C4-2B (cell line): Measurements from ENCODE around the gene STXBP1.
A peak's percentile ranks its signal among the peaks of the same experiment; 100 is the strongest.

Experiments used
- CTCF ChIP-seq: fragments of 450-650 bp; conservative IDR thresholded peaks from 2 replicates; pipeline ENCODE4 v1.5.1; 2017; ENCODE audit warnings: mild to moderate bottlenecking
- ZFX ChIP-seq: fragments of 450-650 bp; IDR thresholded peaks from 2 replicates; pipeline ENCODE4 v1.6.1; 2017

- TF ChIP-seq CTCF = no peak
- peak; percentile 55; the same call in 1 of the 2 replicates for TF ChIP-seq ZFX
These were observed 103.6 kb downstream of the STXBP1 start, which contains the start of the genes PTRH1 and TTC16 for GRCh38 chr9:127715470-127716337.
